ENCODE measurements around the gene ZNF524. TPM values are rescaled to one million over a fixed set of nuclear protein-coding genes. Genes with fewer than 3 reads are reported as not detected.

Gene ZNF524
- total RNA-seq, 2 donors from 2014 or later: 29.7 to 45.4 TPM

- no peak overlapping the region for H3K27ac ChIP-seq
- TF ChIP-seq, protein P1, sequence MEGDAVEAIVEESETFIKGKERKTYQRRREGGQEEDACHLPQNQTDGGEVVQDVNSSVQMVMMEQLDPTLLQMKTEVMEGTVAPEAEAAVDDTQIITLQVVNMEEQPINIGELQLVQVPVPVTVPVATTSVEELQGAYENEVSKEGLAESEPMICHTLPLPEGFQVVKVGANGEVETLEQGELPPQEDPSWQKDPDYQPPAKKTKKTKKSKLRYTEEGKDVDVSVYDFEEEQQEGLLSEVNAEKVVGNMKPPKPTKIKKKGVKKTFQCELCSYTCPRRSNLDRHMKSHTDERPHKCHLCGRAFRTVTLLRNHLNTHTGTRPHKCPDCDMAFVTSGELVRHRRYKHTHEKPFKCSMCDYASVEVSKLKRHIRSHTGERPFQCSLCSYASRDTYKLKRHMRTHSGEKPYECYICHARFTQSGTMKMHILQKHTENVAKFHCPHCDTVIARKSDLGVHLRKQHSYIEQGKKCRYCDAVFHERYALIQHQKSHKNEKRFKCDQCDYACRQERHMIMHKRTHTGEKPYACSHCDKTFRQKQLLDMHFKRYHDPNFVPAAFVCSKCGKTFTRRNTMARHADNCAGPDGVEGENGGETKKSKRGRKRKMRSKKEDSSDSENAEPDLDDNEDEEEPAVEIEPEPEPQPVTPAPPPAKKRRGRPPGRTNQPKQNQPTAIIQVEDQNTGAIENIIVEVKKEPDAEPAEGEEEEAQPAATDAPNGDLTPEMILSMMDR (IDR thresholded peaks at IDR 0.05): no peak
- no peak for TF ChIP-seq POLR2A (IDR thresholded peaks at IDR 0.05)
- no peaks in the 10 kb centered on the region for H3K27me3 ChIP-seq
- H3K4me1 ChIP-seq: peaks cover 7% of the 10 kb centered on the region
- intact Hi-C loops (cut with DNase I): loop anchor here (10.0 kb wide), 1 partner anchor 492 kb away; no protein-coding TSS in a partner anchor
- ATAC-seq: no peak
- H3K36me3 ChIP-seq (replicated peaks in 1 of 2; ENCODE audit: insufficient read depth in 1 of 2, low read depth in 2 of 2): peaks cover 0 to 3% of the 10 kb centered on the region in 2 donors
- no peak for DNase-seq
- 96 to 97% methylated on average over 23 to 38 of the region's 38 CpGs for WGBS, 2 donors
- H3K4me3 ChIP-seq: no peak overlapping the region
- no peaks in the 10 kb centered on the region for H3K9me3 ChIP-seq
These were observed 16.3 kb downstream of the ZNF524 start for GRCh38 chr19:55616395-55616875.

- no peaks in the 10 kb centered on the region for H3K9me3 ChIP-seq
- ATAC-seq (no peak), DNase-seq (no peak)
- H3K4me1 ChIP-seq: peaks cover 2% of the 10 kb centered on the region
- H3K4me3 ChIP-seq: no peak overlapping the region
- no peaks in the 10 kb centered on the region for H3K27me3 ChIP-seq
- WGBS, 2 donors: 84 to 90% methylated on average over 8 of the region's 8 CpGs
- peaks cover 0 to 3% of the 10 kb centered on the region in 2 donors for H3K36me3 ChIP-seq (replicated peaks in 1 of 2; ENCODE audit: insufficient read depth in 1 of 2, low read depth in 2 of 2)
- TF ChIP-seq, protein P1 (IDR thresholded peaks at IDR 0.05): no peak
- TF ChIP-seq POLR2A (IDR thresholded peaks at IDR 0.05): no peak
- no peak overlapping the region for H3K27ac ChIP-seq
- intact Hi-C loops (cut with DNase I): loop anchor here (10.0 kb wide), 1 partner anchor 493 kb away; no protein-coding TSS in a partner anchor
These were observed 17.3 kb downstream of the ZNF524 start for GRCh38 chr19:55617426-55617825.

GRCh38 chr19:55618426-55618825 is 18.3 kb downstream of the ZNF524 start:
- WGBS, 2 donors: 81 to 86% methylated on average over 7 of the region's 7 CpGs
- Histone ChIP-seq H3K27me3 (no peaks in the 10 kb centered on the region), H3K36me3 (replicated peaks in 1 of 2; ENCODE audit: insufficient read depth in 1 of 2, low read depth in 2 of 2) (peaks cover 0 to 3% of the 10 kb centered on the region in 2 donors), H3K4me3 (no peak overlapping the region), H3K27ac (no peak overlapping the region), H3K4me1 (peaks cover under 1% of the 10 kb centered on the region), H3K9me3 (no peaks in the 10 kb centered on the region)
- TF ChIP-seq, protein P1 (IDR thresholded peaks at IDR 0.05): no peak
- TF ChIP-seq POLR2A (IDR thresholded peaks at IDR 0.05): no peak
- intact Hi-C loops (cut with DNase I): loop anchor here (10.0 kb wide), 1 partner anchor 494 kb away; no protein-coding TSS in a partner anchor
- DNase-seq (no peak), ATAC-seq (no peak)

DNA sequence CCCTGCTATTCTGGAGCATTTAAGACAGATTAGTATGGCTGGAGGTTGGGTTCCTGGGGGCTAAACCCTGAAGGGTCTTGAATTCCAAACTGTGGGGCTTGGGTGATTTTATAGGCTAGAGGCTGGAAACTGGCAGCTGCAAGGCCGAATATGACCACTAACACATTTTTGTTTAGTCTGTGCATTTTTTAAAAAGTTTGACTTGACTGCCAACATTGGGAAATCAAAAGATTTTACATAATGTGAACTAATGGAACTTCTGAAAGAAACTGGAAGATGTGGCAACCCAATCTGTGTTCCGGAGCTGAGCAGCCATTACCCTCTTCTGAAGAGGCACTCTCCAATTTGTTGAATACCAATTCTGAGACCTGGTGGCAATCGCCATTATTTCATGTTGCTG is 19.2 kb downstream of the ZNF524 start:
- no peak for DNase-seq
- no peak for ATAC-seq
- H3K4me1 ChIP-seq: peaks cover 6% of the 10 kb centered on the region
- no peaks in the 10 kb centered on the region for H3K27me3 ChIP-seq
- no peaks in the 10 kb centered on the region for H3K9me3 ChIP-seq
- TF ChIP-seq, protein P1 (IDR thresholded peaks at IDR 0.05): no peak
- TF ChIP-seq POLR2A (IDR thresholded peaks at IDR 0.05): no peak
- intact Hi-C loops (cut with DNase I): loop anchor here (10.0 kb wide), 1 partner anchor 494 kb away; no protein-coding TSS in a partner anchor
- 68 to 80% methylated on average over 3 of the region's 3 CpGs for WGBS, 2 donors
- H3K27ac ChIP-seq: no peak overlapping the region
- H3K36me3 ChIP-seq (replicated peaks in 1 of 2; ENCODE audit: insufficient read depth in 1 of 2, low read depth in 2 of 2): peaks cover 0 to 3% of the 10 kb centered on the region in 2 donors
- no peak overlapping the region for H3K4me3 ChIP-seq

All from body of pancreas (tissue), 4 donors.